CD4-positive, alpha-beta T cell (primary cell): ENCODE data around the gene KDR. TPM values are rescaled to one million over a fixed set of nuclear protein-coding genes. Genes with fewer than 3 reads are reported as not detected.

Experiments used
- ATAC-seq: fragments of 200-7000 bp; cut with Tn5 transposase; one replicate; pipeline ENCODE4 v1.10.0; 2022; ENCODE audit warnings: mild to moderate bottlenecking; ENCODE audit not compliant: poor library complexity
- CTCF ChIA-PET: fragments of 350-600 bp; sonication (Branson Sonifier 250); formaldehyde crosslinking; loops from one replicate; lab custom pipeline; 2021; ENCODE audit warnings: antibody characterized with exemption, inconsistent platforms; lab: Charles Lee
- POLR2A ChIA-PET: fragments of 350-600 bp; sonication (Branson Sonifier 250); formaldehyde crosslinking; loops from one replicate; lab custom pipeline; 2021; ENCODE audit warnings: antibody characterized with exemption, inconsistent platforms; lab: Charles Lee
- DNase-seq, 14 experiments: peaks; one replicate each; pipeline ENCODE4 v3.0.0-alpha.2; 2013 to 2020; ENCODE audit warnings: mixed read lengths in 2 of 14
- H3K27ac ChIP-seq, 2 donors: one replicate each; pipeline versions ENCODE4 v1.5.1 to v1.7.0; 2013; ENCODE audit warnings: low read length in 2 of 2, low read depth in 1 of 2, mild to moderate bottlenecking in 1 of 2
- H3K27me3 ChIP-seq, 2 experiments: 1 replicate in 1 of 2; 2 replicates in 1 of 2; pipeline versions ENCODE4 v1.6.1 to v1.7.0; 2013; ENCODE audit warnings: low read length in 2 of 2, control low read depth in 1 of 2, mild to moderate bottlenecking in 1 of 2, moderate library complexity in 1 of 2; ENCODE audit not compliant: insufficient read depth in 2 of 2, control insufficient read depth in 1 of 2
- H3K36me3 ChIP-seq: one replicate; pipeline ENCODE4 v1.6.1; 2013; ENCODE audit warnings: low read length, control low read depth; ENCODE audit not compliant: insufficient read depth
- H3K4me1 ChIP-seq: one replicate; pipeline ENCODE4 v1.6.1; 2013; ENCODE audit warnings: low read length, control low read depth; ENCODE audit not compliant: insufficient read depth
- H3K4me3 ChIP-seq: one replicate; pipeline ENCODE4 v1.5.1; 2013; ENCODE audit warnings: mild to moderate bottlenecking, low read length, moderate library complexity
- H3K9me3 ChIP-seq, 2 experiments: 1 replicate in 1 of 2; 2 replicates in 1 of 2; pipeline versions ENCODE4 v1.6.1 to v1.7.0; 2013; ENCODE audit warnings: low read length in 2 of 2, mild to moderate bottlenecking in 2 of 2, control low read depth in 1 of 2, moderate library complexity in 1 of 2; ENCODE audit not compliant: control insufficient read depth in 1 of 2, insufficient read depth in 1 of 2
- H3K27ac Mint-ChIP-seq: one replicate; pipeline ENCODE4 v1.8.0; 2020; ENCODE audit warnings: mixed read lengths
- H3K27me3 Mint-ChIP-seq: one replicate; pipeline ENCODE4 v1.8.0; 2021; ENCODE audit warnings: mixed read lengths
- H3K36me3 Mint-ChIP-seq: one replicate; pipeline ENCODE4 v1.8.0; 2021; ENCODE audit warnings: low read depth, mixed read lengths
- H3K4me1 Mint-ChIP-seq: one replicate; pipeline ENCODE4 v1.8.0; 2021; ENCODE audit warnings: low read depth, mixed read lengths
- H3K4me3 Mint-ChIP-seq: one replicate; pipeline ENCODE4 v1.8.0; 2020; ENCODE audit warnings: mild to moderate bottlenecking, mixed read lengths
- H3K9me3 Mint-ChIP-seq: one replicate; pipeline ENCODE4 v1.8.0; 2020; ENCODE audit warnings: mixed read lengths
- intact Hi-C, 2 experiments: fragments of 100-400 bp; cut with DNase I in 1 of 2; cut with micrococcal nuclease in 1 of 2; formaldehyde crosslinking; loops; one replicate each; pipeline versions ENCODE4 v1.15.1 to v1.9.0; 2023 to 2025; cut with DNase I, micrococcal nuclease
- total RNA-seq, 174 experiments: library from RNA in 2 of 174; stranded (reverse) in 2 of 174; gene quantifications; one replicate each; pipeline ENCODE4 v1.2.3 and lab custom pipeline; 2021 to 2026
- TF ChIP-seq, protein P1 (sequence below): fragments of 200-600 bp; IDR thresholded peaks from one replicate; pipeline ENCODE4 v1.8.0; 2022; ENCODE audit warnings: antibody characterized with exemption, mild to moderate bottlenecking

Gene KDR
- total RNA-seq, 2 experiments from 2014 or later: not detected

- TF ChIP-seq, protein P1, sequence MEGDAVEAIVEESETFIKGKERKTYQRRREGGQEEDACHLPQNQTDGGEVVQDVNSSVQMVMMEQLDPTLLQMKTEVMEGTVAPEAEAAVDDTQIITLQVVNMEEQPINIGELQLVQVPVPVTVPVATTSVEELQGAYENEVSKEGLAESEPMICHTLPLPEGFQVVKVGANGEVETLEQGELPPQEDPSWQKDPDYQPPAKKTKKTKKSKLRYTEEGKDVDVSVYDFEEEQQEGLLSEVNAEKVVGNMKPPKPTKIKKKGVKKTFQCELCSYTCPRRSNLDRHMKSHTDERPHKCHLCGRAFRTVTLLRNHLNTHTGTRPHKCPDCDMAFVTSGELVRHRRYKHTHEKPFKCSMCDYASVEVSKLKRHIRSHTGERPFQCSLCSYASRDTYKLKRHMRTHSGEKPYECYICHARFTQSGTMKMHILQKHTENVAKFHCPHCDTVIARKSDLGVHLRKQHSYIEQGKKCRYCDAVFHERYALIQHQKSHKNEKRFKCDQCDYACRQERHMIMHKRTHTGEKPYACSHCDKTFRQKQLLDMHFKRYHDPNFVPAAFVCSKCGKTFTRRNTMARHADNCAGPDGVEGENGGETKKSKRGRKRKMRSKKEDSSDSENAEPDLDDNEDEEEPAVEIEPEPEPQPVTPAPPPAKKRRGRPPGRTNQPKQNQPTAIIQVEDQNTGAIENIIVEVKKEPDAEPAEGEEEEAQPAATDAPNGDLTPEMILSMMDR: no peak
- Mint-ChIP-seq H3K4me1 (no peaks in the 10 kb centered on the region), H3K27ac (no peak overlapping the region), H3K9me3 (no peaks in the 10 kb centered on the region), H3K4me3 (no peak overlapping the region), H3K36me3 (no peaks in the 10 kb centered on the region), H3K27me3 (peaks cover 18% of the 10 kb centered on the region)
- no peaks in the 10 kb centered on the region for H3K4me1 ChIP-seq
- no peaks in the 10 kb centered on the region for H3K9me3 ChIP-seq
- no peaks in the 10 kb centered on the region for H3K36me3 ChIP-seq
- intact Hi-C loops: no loop called here
- ChIA-PET POLR2A (no interaction called here), CTCF (no interaction called here)
- no peak overlapping the region for H3K27ac ChIP-seq
- no peak for DNase-seq
- H3K27me3 ChIP-seq: no peaks in the 10 kb centered on the region
- no peak for ATAC-seq
- H3K4me3 ChIP-seq: no peak overlapping the region
These were observed 56.9 kb downstream of the KDR start for GRCh38 chr4:55068522-55068921.

- Mint-ChIP-seq H3K4me3 (no peak overlapping the region), H3K27ac (no peak overlapping the region)
These were observed 59.4 kb downstream of the KDR start for GRCh38 chr4:55066018-55066417.

DNA sequence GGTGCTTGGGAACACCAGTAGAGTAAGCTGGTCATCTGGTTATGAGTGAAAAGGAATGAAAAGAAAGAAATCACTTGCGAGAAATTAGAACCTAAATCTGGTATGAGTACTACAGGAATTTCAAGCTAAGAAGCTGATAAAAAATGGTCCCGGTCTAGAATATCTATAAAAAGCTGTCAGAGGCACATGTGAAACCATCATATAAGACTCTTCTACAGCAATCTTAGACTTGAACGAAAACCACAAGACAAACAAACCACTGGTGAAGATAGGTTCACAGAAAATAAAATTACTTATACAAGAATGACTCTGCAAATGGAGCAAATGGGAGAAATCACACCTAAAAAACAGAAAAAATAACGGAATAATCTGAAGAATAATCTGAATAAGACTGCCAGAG, 69.9 kb downstream of the KDR start:
- no peak for DNase-seq
- CTCF ChIA-PET: no interaction called here

More at GRCh38 chr4:55066018-55066417, 59.4 kb downstream of the KDR start:
- POLR2A ChIA-PET: no interaction called here
- intact Hi-C loops: no loop called here
- CTCF ChIA-PET: no interaction called here
- no peak for ATAC-seq
- no peaks in the 10 kb centered on the region for H3K36me3 Mint-ChIP-seq
- H3K27me3 Mint-ChIP-seq: peaks cover 18% of the 10 kb centered on the region
- no peak overlapping the region for H3K4me3 ChIP-seq
- H3K9me3 Mint-ChIP-seq: peaks cover 3% of the 10 kb centered on the region
- no peaks in the 10 kb centered on the region for H3K4me1 Mint-ChIP-seq
- TF ChIP-seq, protein P1: no peak
- no peaks in the 10 kb centered on the region for H3K9me3 ChIP-seq
- H3K4me1 ChIP-seq: no peaks in the 10 kb centered on the region
- no peaks in the 10 kb centered on the region for H3K27me3 ChIP-seq
- DNase-seq: no peak
- no peak overlapping the region for H3K27ac ChIP-seq
- H3K36me3 ChIP-seq: no peaks in the 10 kb centered on the region

More for the DNA sequence above, 69.9 kb downstream of the KDR start:
- intact Hi-C loops: no loop called here
- no peak overlapping the region for H3K4me3 Mint-ChIP-seq
- no peak overlapping the region for H3K27ac Mint-ChIP-seq
- H3K4me1 Mint-ChIP-seq: no peaks in the 10 kb centered on the region
- H3K36me3 Mint-ChIP-seq: no peaks in the 10 kb centered on the region
- no peaks in the 10 kb centered on the region for H3K4me1 ChIP-seq
- TF ChIP-seq, protein P1: no peak
- H3K27me3 Mint-ChIP-seq: no peaks in the 10 kb centered on the region
- POLR2A ChIA-PET: no interaction called here
- ATAC-seq: no peak
- no peak overlapping the region for H3K4me3 ChIP-seq
- no peaks in the 10 kb centered on the region for H3K27me3 ChIP-seq
- H3K9me3 Mint-ChIP-seq: peaks cover 7% of the 10 kb centered on the region
- H3K36me3 ChIP-seq: no peaks in the 10 kb centered on the region
- H3K27ac ChIP-seq: no peak overlapping the region
- H3K9me3 ChIP-seq: no peaks in the 10 kb centered on the region
